ENCODE data around the gene DNM3.

DNM3 gene

DNA sequence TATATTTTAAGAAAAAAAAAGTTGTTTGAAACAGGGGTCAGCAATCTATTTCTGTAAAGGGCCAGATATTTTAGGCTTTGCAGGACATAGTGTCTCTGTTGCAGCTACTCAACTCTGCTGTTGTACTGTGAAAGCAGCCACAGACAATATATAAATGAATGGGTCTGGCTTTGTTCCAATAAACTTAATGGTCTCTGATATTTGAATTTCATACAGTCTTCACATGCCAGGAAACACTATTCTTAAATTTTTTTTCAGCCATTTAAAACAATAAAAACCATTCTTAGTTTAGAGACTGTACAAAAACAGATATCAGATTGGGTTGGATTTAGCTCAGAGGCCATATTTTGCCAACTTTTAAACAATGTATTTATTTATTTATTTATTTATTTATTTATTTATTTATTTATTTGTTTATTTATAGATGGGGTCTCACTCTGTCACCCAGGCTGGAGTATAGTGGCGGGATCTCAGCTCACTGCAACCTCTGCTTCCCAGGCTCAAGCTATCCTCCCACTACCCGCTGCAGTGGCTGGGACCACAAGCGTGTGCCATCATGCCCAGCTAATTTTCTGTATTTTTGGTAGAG, 102.8 kb downstream of the DNM3 start:
- H4K20me1 ChIP-seq (ENCODE audit: insufficient read depth, low read length), result no peaks in the 10 kb centered on the region
- H3K9me2 ChIP-seq (replicated peaks; ENCODE audit: insufficient read depth, low read length), result no peaks in the 10 kb centered on the region
- no peaks in the 10 kb centered on the region for H3K79me2 ChIP-seq (ENCODE audit: low read length)
- no peak overlapping the region for H3K27ac ChIP-seq (ENCODE audit: low read length)
- no peak for DNase-seq
- H3K4me2 ChIP-seq (ENCODE audit: low read depth, low read length), result no peak overlapping the region
- no peaks in the 10 kb centered on the region for H3K27me3 ChIP-seq (replicated peaks; ENCODE audit: insufficient read depth, low read length)
- H3K4me3 ChIP-seq (ENCODE audit: low read length), result no peak overlapping the region
- no peak overlapping the region for H3K9ac ChIP-seq (ENCODE audit: low read length)
- no peak overlapping the region for H2AFZ ChIP-seq (ENCODE audit: low read length)
- no peaks in the 10 kb centered on the region for H3F3A ChIP-seq (ENCODE audit: insufficient read depth, low read length)
- H3K4me1 ChIP-seq (ENCODE audit: low read length), result no peaks in the 10 kb centered on the region
- TF ChIP-seq, protein P1, sequence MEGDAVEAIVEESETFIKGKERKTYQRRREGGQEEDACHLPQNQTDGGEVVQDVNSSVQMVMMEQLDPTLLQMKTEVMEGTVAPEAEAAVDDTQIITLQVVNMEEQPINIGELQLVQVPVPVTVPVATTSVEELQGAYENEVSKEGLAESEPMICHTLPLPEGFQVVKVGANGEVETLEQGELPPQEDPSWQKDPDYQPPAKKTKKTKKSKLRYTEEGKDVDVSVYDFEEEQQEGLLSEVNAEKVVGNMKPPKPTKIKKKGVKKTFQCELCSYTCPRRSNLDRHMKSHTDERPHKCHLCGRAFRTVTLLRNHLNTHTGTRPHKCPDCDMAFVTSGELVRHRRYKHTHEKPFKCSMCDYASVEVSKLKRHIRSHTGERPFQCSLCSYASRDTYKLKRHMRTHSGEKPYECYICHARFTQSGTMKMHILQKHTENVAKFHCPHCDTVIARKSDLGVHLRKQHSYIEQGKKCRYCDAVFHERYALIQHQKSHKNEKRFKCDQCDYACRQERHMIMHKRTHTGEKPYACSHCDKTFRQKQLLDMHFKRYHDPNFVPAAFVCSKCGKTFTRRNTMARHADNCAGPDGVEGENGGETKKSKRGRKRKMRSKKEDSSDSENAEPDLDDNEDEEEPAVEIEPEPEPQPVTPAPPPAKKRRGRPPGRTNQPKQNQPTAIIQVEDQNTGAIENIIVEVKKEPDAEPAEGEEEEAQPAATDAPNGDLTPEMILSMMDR (IDR thresholded peaks at IDR 0.05; ENCODE audit: low read length), result no peak
- TF ChIP-seq EZH2phosphoT487 (IDR thresholded peaks at IDR 0.05; ENCODE audit: low read length) (no peak), EZH2 (optimal IDR thresholded peaks at IDR 0.05; ENCODE audit: low read depth, low read length) (no peak)
- no peaks in the 10 kb centered on the region for H3K36me3 ChIP-seq (replicated peaks; ENCODE audit: insufficient read depth, low read length)
- no peaks in the 10 kb centered on the region for H3K9me3 ChIP-seq (replicated peaks; ENCODE audit: insufficient read depth, low read length)

- H2AFZ ChIP-seq (ENCODE audit: low read length), result no peak overlapping the region
- no peaks in the 10 kb centered on the region for H3F3A ChIP-seq (ENCODE audit: insufficient read depth, low read length)
- no peak overlapping the region for H3K4me3 ChIP-seq (ENCODE audit: low read length)
- H3K9me3 ChIP-seq (replicated peaks; ENCODE audit: insufficient read depth, low read length), result no peaks in the 10 kb centered on the region
- H3K4me1 ChIP-seq (ENCODE audit: low read length), result no peaks in the 10 kb centered on the region
- no peak for DNase-seq
- no peaks in the 10 kb centered on the region for H3K9me2 ChIP-seq (replicated peaks; ENCODE audit: insufficient read depth, low read length)
- H3K79me2 ChIP-seq (ENCODE audit: low read length), result no peaks in the 10 kb centered on the region
- no peaks in the 10 kb centered on the region for H3K36me3 ChIP-seq (replicated peaks; ENCODE audit: insufficient read depth, low read length)
- no peaks in the 10 kb centered on the region for H3K27me3 ChIP-seq (replicated peaks; ENCODE audit: insufficient read depth, low read length)
- H3K4me2 ChIP-seq (ENCODE audit: low read depth, low read length), result no peak overlapping the region
- no peak overlapping the region for H3K9ac ChIP-seq (ENCODE audit: low read length)
- TF ChIP-seq EZH2phosphoT487 (IDR thresholded peaks at IDR 0.05; ENCODE audit: low read length), result no peak
- TF ChIP-seq, protein P1 (IDR thresholded peaks at IDR 0.05; ENCODE audit: low read length), result no peak
- H3K27ac ChIP-seq (ENCODE audit: low read length), result no peak overlapping the region
- no peaks in the 10 kb centered on the region for H4K20me1 ChIP-seq (ENCODE audit: insufficient read depth, low read length)
These were observed 107.2 kb downstream of the DNM3 start for GRCh38 chr1:171948511-171948910.

GRCh38 chr1:171949316-171949715, 108.0 kb downstream of the DNM3 start:
- Histone ChIP-seq H3K27me3 (replicated peaks; ENCODE audit: insufficient read depth, low read length) (no peaks in the 10 kb centered on the region), H3F3A (ENCODE audit: insufficient read depth, low read length) (no peaks in the 10 kb centered on the region), H3K27ac (ENCODE audit: low read length) (no peak overlapping the region), H3K36me3 (replicated peaks; ENCODE audit: insufficient read depth, low read length) (no peaks in the 10 kb centered on the region), H3K79me2 (ENCODE audit: low read length) (no peaks in the 10 kb centered on the region), H3K4me2 (ENCODE audit: low read depth, low read length) (no peak overlapping the region), H3K9me3 (replicated peaks; ENCODE audit: insufficient read depth, low read length) (no peaks in the 10 kb centered on the region), H2AFZ (ENCODE audit: low read length) (no peak overlapping the region), H3K9ac (ENCODE audit: low read length) (no peak overlapping the region), H3K4me3 (ENCODE audit: low read length) (no peak overlapping the region), H4K20me1 (ENCODE audit: insufficient read depth, low read length) (no peaks in the 10 kb centered on the region), H3K4me1 (ENCODE audit: low read length) (no peaks in the 10 kb centered on the region), H3K9me2 (replicated peaks; ENCODE audit: insufficient read depth, low read length) (no peaks in the 10 kb centered on the region)
- no peak for DNase-seq
- TF ChIP-seq EZH2 (optimal IDR thresholded peaks at IDR 0.05; ENCODE audit: low read depth, low read length), result no peak
- TF ChIP-seq EZH2phosphoT487 (IDR thresholded peaks at IDR 0.05; ENCODE audit: low read length), result no peak
- TF ChIP-seq, protein P1 (IDR thresholded peaks at IDR 0.05; ENCODE audit: low read length), result no peak
